ENCODE data around the gene SAT1.
A peak's percentile ranks its signal among the peaks of the same experiment; 100 is the strongest.

The SAT1 gene

DNA sequence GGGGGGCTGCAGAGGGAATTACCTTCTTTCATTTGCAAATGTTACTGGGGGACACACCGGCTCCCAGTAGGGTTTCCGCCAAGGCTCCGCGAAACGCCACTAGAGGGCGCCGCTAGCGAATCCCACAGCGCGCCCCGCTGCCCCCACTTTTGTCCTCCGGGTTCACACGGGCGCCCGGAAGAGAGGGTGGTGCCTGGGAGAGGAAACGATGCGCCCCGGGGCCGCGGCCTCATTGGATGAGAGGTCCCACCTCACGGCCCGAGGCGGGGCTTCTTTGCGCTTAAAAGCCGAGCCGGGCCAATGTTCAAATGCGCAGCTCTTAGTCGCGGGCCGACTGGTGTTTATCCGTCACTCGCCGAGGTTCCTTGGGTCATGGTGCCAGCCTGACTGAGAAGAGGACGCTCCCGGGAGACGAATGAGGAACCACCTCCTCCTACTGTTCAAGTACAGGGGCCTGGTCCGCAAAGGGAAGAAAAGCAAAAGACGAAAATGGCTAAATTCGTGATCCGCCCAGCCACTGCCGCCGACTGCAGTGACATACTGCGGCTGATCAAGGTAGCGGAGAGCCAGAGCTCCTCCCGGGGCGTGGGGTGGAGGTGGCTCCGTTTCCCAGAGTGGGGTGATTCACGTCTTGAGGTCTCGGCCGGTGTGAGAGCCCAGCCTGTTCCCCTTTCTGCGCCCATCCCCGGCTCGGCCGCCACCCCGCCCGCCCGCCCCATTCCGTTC lies at the start of gene SAT1:
Gene SAT1 (plus strand): TSS at position 311 of the 726 bp plus-strand sequence. CDS start 179 bp downstream, at position 490.
- H3K4me2 ChIP-seq (ENCODE audit: low read length), result peak within 1 kb of the TSS; percentile 67
- peak within 1 kb of the TSS; percentile 57 for H3K4me3 ChIP-seq (ENCODE audit: low read depth, low read length)
- H2AFZ ChIP-seq, result peak within 1 kb of the TSS; percentile 94
- no peaks in the 10 kb centered on the region for H3K27me3 ChIP-seq (ENCODE audit: control insufficient read depth, insufficient read depth, low read length)
- peak within 1 kb of the TSS; percentile 72 for H3K9ac ChIP-seq
- H3K79me2 ChIP-seq, result no peaks in the 10 kb centered on the region
- peak; percentile 85 for TF ChIP-seq CTCF (IDR thresholded peaks at IDR 0.05)
- H3K27ac ChIP-seq, result peak within 1 kb of the TSS; percentile 90
- H3K4me1 ChIP-seq, result no peaks in the 10 kb centered on the region
- no peaks in the 10 kb centered on the region for H3K36me3 ChIP-seq (ENCODE audit: control insufficient read depth, insufficient read depth, low read length)
- no peaks in the 10 kb centered on the region for H3K9me3 ChIP-seq (ENCODE audit: control insufficient read depth, low read length)

GRCh38 chrX:23736030-23736429 lies 46.9 kb upstream of the SAT1 start:
- no peak overlapping the region for H3K4me3 ChIP-seq (ENCODE audit: low read depth, low read length)
- H3K36me3 ChIP-seq (ENCODE audit: control insufficient read depth, insufficient read depth, low read length), result no peaks in the 10 kb centered on the region
- no peak overlapping the region for H3K4me2 ChIP-seq (ENCODE audit: low read length)
- no peaks in the 10 kb centered on the region for H3K27me3 ChIP-seq (ENCODE audit: control insufficient read depth, insufficient read depth, low read length)
- no peak for TF ChIP-seq CTCF (IDR thresholded peaks at IDR 0.05)
- H2AFZ ChIP-seq, result no peak overlapping the region
- no peaks in the 10 kb centered on the region for H3K79me2 ChIP-seq
- no peaks in the 10 kb centered on the region for H3K9me3 ChIP-seq (ENCODE audit: control insufficient read depth, low read length)
- no peaks in the 10 kb centered on the region for H3K4me1 ChIP-seq
- H3K9ac ChIP-seq, result no peak overlapping the region
- no peak overlapping the region for H3K27ac ChIP-seq

GRCh38 chrX:23737413-23737812 lies 45.6 kb upstream of the SAT1 start:
- no peak overlapping the region for H3K4me2 ChIP-seq (ENCODE audit: low read length)
- H2AFZ ChIP-seq, result no peak overlapping the region
- H3K9me3 ChIP-seq (ENCODE audit: control insufficient read depth, low read length), result no peaks in the 10 kb centered on the region
- H3K79me2 ChIP-seq, result no peaks in the 10 kb centered on the region
- no peaks in the 10 kb centered on the region for H3K36me3 ChIP-seq (ENCODE audit: control insufficient read depth, insufficient read depth, low read length)
- H3K4me1 ChIP-seq, result no peaks in the 10 kb centered on the region
- no peak for TF ChIP-seq CTCF (IDR thresholded peaks at IDR 0.05)
- H3K27ac ChIP-seq, result no peak overlapping the region
- H3K9ac ChIP-seq, result no peak overlapping the region
- no peak overlapping the region for H3K4me3 ChIP-seq (ENCODE audit: low read depth, low read length)
- H3K27me3 ChIP-seq (ENCODE audit: control insufficient read depth, insufficient read depth, low read length), result no peaks in the 10 kb centered on the region

GRCh38 chrX:23742174-23742696 lies 40.7 kb upstream of the SAT1 start:
- TF ChIP-seq CTCF (IDR thresholded peaks at IDR 0.05), result no peak
- peak overlapping the region; percentile 28 for H3K9ac ChIP-seq
- no peaks in the 10 kb centered on the region for H3K4me1 ChIP-seq
- peak overlapping the region; percentile 78 for H2AFZ ChIP-seq
- H3K4me3 ChIP-seq (ENCODE audit: low read depth, low read length), result peak overlapping the region; percentile 61
- H3K9me3 ChIP-seq (ENCODE audit: control insufficient read depth, low read length), result no peaks in the 10 kb centered on the region
- peak overlapping the region; percentile 86 for H3K27ac ChIP-seq
- H3K27me3 ChIP-seq (ENCODE audit: control insufficient read depth, insufficient read depth, low read length), result no peaks in the 10 kb centered on the region
- H3K79me2 ChIP-seq, result no peaks in the 10 kb centered on the region
- peak overlapping the region; percentile 69 for H3K4me2 ChIP-seq (ENCODE audit: low read length)
- H3K36me3 ChIP-seq (ENCODE audit: control insufficient read depth, insufficient read depth, low read length), result no peaks in the 10 kb centered on the region
